ENCODE measurements around the gene PJVK. TPM values are rescaled to one million over a fixed set of nuclear protein-coding genes. Genes with fewer than 3 reads are reported as not detected.
"Not testable (repeated sequence)": the region's sequence is repeated elsewhere in the genome, so short reads cannot be mapped to it uniquely, and the experiment has no call there.

The PJVK gene
- total and polyA plus RNA-seq, 10 donors = 1.0 to 8.2 (median 2.2) TPM

- no peak for DNase-seq
- WGBS, 5 donors = 78 to 88% (median 81%) methylated on average over 5 of the region's 5 CpGs
- Histone ChIP-seq H3K9me3 (no peaks in the 10 kb centered on the region), H3K27ac (no peak overlapping the region), H3K27me3 (replicated peaks in 1 of 7) (no peaks in the 10 kb centered on the region), H3K36me3 (no peaks in the 10 kb centered on the region), H3K4me3 (no peak overlapping the region), H3K4me1 (peaks cover 0 to 14% (median 5%) of the 10 kb centered on the region in 6 donors)
- intact Hi-C loops (cut with DNase I; ENCODE audit: low total_unique reads) = no loop called here
- TF ChIP-seq POLR2AphosphoS5 (IDR thresholded peaks at IDR 0.05) = no peak
- TF ChIP-seq POLR2A (IDR thresholded peaks at IDR 0.05) = no peak
- TF ChIP-seq CTCF (IDR thresholded peaks at IDR 0.05 in 8 of 11, conservative IDR thresholded peaks at IDR 0.05 in 3 of 11) = no peak
These were observed 41.9 kb upstream of the PJVK start for GRCh38 chr2:178409261-178409660.

GRCh38 chr2:178412047-178412446 lies 39.1 kb upstream of the PJVK start:
- intact Hi-C loops (cut with DNase I; ENCODE audit: low total_unique reads) = no loop called here
- Histone ChIP-seq H3K36me3 (no peaks in the 10 kb centered on the region), H3K27me3 (replicated peaks in 1 of 7) (no peaks in the 10 kb centered on the region), H3K4me1 (peaks cover 6 to 37% (median 21%) of the 10 kb centered on the region in 6 donors), H3K9me3 (no peaks in the 10 kb centered on the region), H3K27ac (no peak overlapping the region), H3K4me3 (no peak overlapping the region)
- 66 to 89% (median 87%) methylated on average over 3 of the region's 3 CpGs for WGBS, 5 donors
- DNase-seq = no peak
- TF ChIP-seq POLR2AphosphoS5 (IDR thresholded peaks at IDR 0.05) (no peak), POLR2A (IDR thresholded peaks at IDR 0.05) (no peak)

- DNase-seq; H3K9me3 ChIP-seq; H3K36me3 ChIP-seq; H3K27ac ChIP-seq; H3K4me3 ChIP-seq; H3K27me3 ChIP-seq (replicated peaks in 1 of 7); intact Hi-C loops (cut with DNase I; ENCODE audit: low total_unique reads): not testable (repeated sequence)
- H3K4me1 ChIP-seq = peaks cover 6 to 37% (median 21%) of the 10 kb centered on the region in 6 donors
- 96 to 97% (median 96%) methylated on average over 8 of the region's 8 CpGs for WGBS, 5 donors
These were observed 38.7 kb upstream of the PJVK start for GRCh38 chr2:178412453-178412852.

- no peaks in the 10 kb centered on the region for H3K27me3 ChIP-seq (replicated peaks in 1 of 7)
- TF ChIP-seq POLR2A (IDR thresholded peaks at IDR 0.05) (no peak), CTCF (IDR thresholded peaks at IDR 0.05 in 8 of 11, conservative IDR thresholded peaks at IDR 0.05 in 3 of 11) (peak in 5 of 11 experiments; percentile 29 to 40 (median 30)), POLR2AphosphoS5 (IDR thresholded peaks at IDR 0.05) (peak; percentile 58 to 79 (median 76))
- H3K9me3 ChIP-seq = no peaks in the 10 kb centered on the region
- H3K4me3 ChIP-seq = peak overlapping the region; percentile 45 to 74 (median 57)
- 0 to 1% (median 1%) methylated on average over 38 to 45 of the region's 45 CpGs for WGBS, 5 donors
- intact Hi-C loops (cut with DNase I; ENCODE audit: low total_unique reads) = no loop called here
- DNase-seq = peak; percentile 94
- H3K27ac ChIP-seq = peak overlapping the region; percentile 83 to 94 (median 89)
- no peaks in the 10 kb centered on the region for H3K36me3 ChIP-seq
- peaks cover 6 to 37% (median 21%) of the 10 kb centered on the region in 6 donors for H3K4me1 ChIP-seq
These were observed 37.5 kb upstream of the PJVK start for GRCh38 chr2:178413472-178414265.
